Kidney (tissue), 14 donors: ENCODE results near the gene PNMT. TPM values are rescaled to one million over a fixed set of nuclear protein-coding genes. Genes with fewer than 3 reads are reported as not detected.

Experiments
- DNase-seq, 5 donors: peaks; one replicate each; pipeline ENCODE4 v3.0.0-alpha.2; 2013 to 2020
- FAIRE-seq: peaks from 2 replicates; lab custom pipeline; 2012; peaks lifted over from hg19 to GRCh38; lab: Jason Lieb, UNC
- H3K27ac ChIP-seq, 2 donors: one replicate each; pipeline ENCODE4 v1.7.0; 2013; ENCODE audit warnings: low read depth in 2 of 2, low read length in 2 of 2, inconsistent platforms in 1 of 2
- H3K27me3 ChIP-seq: one replicate; pipeline ENCODE4 v1.7.1; 2013; ENCODE audit warnings: low read length, inconsistent platforms; ENCODE audit not compliant: control insufficient read depth, insufficient read depth
- H3K36me3 ChIP-seq, 3 donors: one replicate each; pipeline versions ENCODE4 v1.7.0 to v1.7.1; 2013; ENCODE audit warnings: low read length in 3 of 3, control low read depth in 1 of 3, inconsistent platforms in 1 of 3; ENCODE audit not compliant: insufficient read depth in 3 of 3, control insufficient read depth in 2 of 3
- H3K4me1 ChIP-seq, 3 donors: one replicate each; pipeline versions ENCODE4 v1.7.0 to v1.7.1; 2013; ENCODE audit warnings: low read length in 3 of 3, inconsistent platforms in 1 of 3, low read depth in 1 of 3; ENCODE audit not compliant: control insufficient read depth in 2 of 3, insufficient read depth in 2 of 3
- H3K4me3 ChIP-seq, 3 donors: one replicate each; pipeline versions ENCODE4 v1.7.0 to v1.8.1; 2013; ENCODE audit warnings: low read length in 3 of 3, control low read depth in 1 of 3, inconsistent platforms in 1 of 3
- H3K9ac ChIP-seq, 3 donors: one replicate each; pipeline versions ENCODE4 v1.7.0 to v1.7.1; 2013; ENCODE audit warnings: low read length in 3 of 3, control low read depth in 1 of 3, inconsistent platforms in 1 of 3
- H3K9me3 ChIP-seq, 3 donors: one replicate each; pipeline versions ENCODE4 v1.7.0 to v1.7.1; 2013; ENCODE audit warnings: low read length in 3 of 3, control low read depth in 1 of 3, inconsistent platforms in 1 of 3; ENCODE audit not compliant: control insufficient read depth in 2 of 3, insufficient read depth in 1 of 3
- CTCF ChIP-seq: IDR thresholded peaks from 3 replicates; pipeline ENCODE4 v1.5.1; 2012; ENCODE audit warnings: mild to moderate bottlenecking, moderate library complexity, borderline replicate concordance; ENCODE audit not compliant: insufficient read depth; ENCODE audit errors: extremely low read depth
- intact Hi-C: fragments of 100-400 bp; cut with DNase I; formaldehyde crosslinking; loops from one replicate; pipeline ENCODE4 v1.11.1; 2022
- polyA plus RNA-seq: library from polyadenylated mRNA; stranded (reverse); fragments of 350-450 nt; fragmentation: Illumina TruSeq; extraction: RNeasy Lipid Tissue Mini Kit (QIAGEN cat#74804); gene quantifications from one replicate; pipeline ENCODE4 v1.2.3, GENCODE V29; 2014; ENCODE audit warnings: low read depth, low replicate concordance; ENCODE audit not compliant: insufficient read depth
- total RNA-seq: library from RNA; stranded (reverse); fragmentation: NEBNext Ultra II Directional; extraction: Animal tissue kit (Norgen Biotek cat#: 25700); gene quantifications from one replicate; pipeline ENCODE4 v1.2.1, GENCODE V29; 2021
- donor health status: control.
- donor health status: control.
- donor health status: control.
- donor health status: control.
- donor health status: control.
- donor health status: DM: yes; HTN: yes; CAD: no.
- donor health status: Normal renal cell carcinoma (clear cell type).

Gene PNMT
- total and polyA plus RNA-seq, 2 donors from 2014 or later = 2.0 to 8.2 TPM

- H3K9ac ChIP-seq = no peak overlapping the region
- FAIRE-seq = no peak
- intact Hi-C loops = no loop called here
- H3K4me3 ChIP-seq = no peak overlapping the region
- no peaks in the 10 kb centered on the region for H3K9me3 ChIP-seq
- H3K27me3 ChIP-seq = no peaks in the 10 kb centered on the region
- peak overlapping the region in 1 of 2 donors; percentile 32 for H3K27ac ChIP-seq
- TF ChIP-seq CTCF = no peak
- DNase-seq = peak in 1 of 5 donors; percentile 67
- H3K36me3 ChIP-seq = peaks cover 0 to 18% (median 6%) of the 10 kb centered on the region in 3 donors
- H3K4me1 ChIP-seq = peaks cover 0 to 32% (median 17%) of the 10 kb centered on the region in 3 donors
These were observed 6.3 kb upstream of the PNMT start for GRCh38 chr17:39661744-39662541.

- Histone ChIP-seq H3K4me3 (no peak overlapping the region), H3K9me3 (no peaks in the 10 kb centered on the region), H3K4me1 (peaks cover 0 to 37% (median 19%) of the 10 kb centered on the region in 3 donors), H3K27ac (peak overlapping the region; percentile 32 to 47), H3K27me3 (no peaks in the 10 kb centered on the region), H3K36me3 (peaks cover 0 to 18% (median 6%) of the 10 kb centered on the region in 3 donors), H3K9ac (no peak overlapping the region)
- intact Hi-C loops = no loop called here
- TF ChIP-seq CTCF = no peak
- DNase-seq (peak in 1 of 5 donors; percentile 83), FAIRE-seq (no peak)
These were observed 5.5 kb upstream of the PNMT start for GRCh38 chr17:39662551-39663339.

DNA sequence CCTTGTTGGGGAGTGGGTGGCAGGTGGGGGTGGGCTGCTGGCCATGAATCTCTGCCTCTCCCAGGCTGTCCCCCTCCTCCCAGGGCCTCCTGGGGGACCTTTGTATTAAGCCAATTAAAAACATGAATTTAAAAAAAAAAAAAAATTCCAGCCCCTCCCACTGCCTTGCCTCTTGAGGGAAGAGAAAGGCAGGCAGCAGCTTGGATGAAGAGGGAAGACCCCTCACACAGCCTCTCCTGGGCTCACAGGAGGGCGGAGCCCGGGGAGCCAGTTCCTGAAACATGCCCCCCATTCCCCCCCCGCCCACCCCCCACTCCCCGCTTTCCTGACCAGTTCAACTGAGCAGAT lies 4.9 kb upstream of the PNMT start:
- H3K36me3 ChIP-seq = peaks cover 0 to 18% (median 6%) of the 10 kb centered on the region in 3 donors
- peaks cover 0 to 37% (median 19%) of the 10 kb centered on the region in 3 donors for H3K4me1 ChIP-seq
- H3K9ac ChIP-seq = no peak overlapping the region
- TF ChIP-seq CTCF = no peak
- no peak overlapping the region for H3K4me3 ChIP-seq
- DNase-seq = no peak
- intact Hi-C loops = no loop called here
- no peaks in the 10 kb centered on the region for H3K27me3 ChIP-seq
- FAIRE-seq = no peak
- H3K27ac ChIP-seq = peak overlapping the region in 1 of 2 donors; percentile 47
- H3K9me3 ChIP-seq = no peaks in the 10 kb centered on the region
